GM12878 (cell line): ENCODE data around the gene FZR1. TPM values are rescaled to one million over a fixed set of nuclear protein-coding genes. Genes with fewer than 3 reads are reported as not detected.

Experiments used
- ATAC-seq: fragments of 200-7000 bp; cut with Tn5 transposase; 3 replicates; pipeline ENCODE4 v1.9.1; 2020; ENCODE audit warnings: mild to moderate bottlenecking, moderate library complexity
- BruUV-seq: library from RNA; stranded (reverse); fragments of 400-500 nt; replicated peaks from 2 replicates; lab custom pipeline; 2021; lab: Mats Ljungman, UMichigan
- CTCF ChIA-PET: fragments of 300-600 bp; sonication (Branson Sonifier 250); formaldehyde crosslinking; extraction: SDS; loops from one replicate; lab custom pipeline; 2021; ENCODE audit warnings: inconsistent platforms; lab: Yijun Ruan, JAX
- POLR2A ChIA-PET: fragments of 350-600 bp; formaldehyde crosslinking; extraction: SDS; loops from one replicate; lab custom pipeline; 2021; ENCODE audit warnings: inconsistent platforms; lab: Charles Lee
- RAD21 ChIA-PET: fragments of 300-600 bp; sonication (Branson Sonifier 250); formaldehyde crosslinking; loops from one replicate; lab custom pipeline; 2023; ENCODE audit warnings: antibody characterized with exemption; ENCODE audit not compliant: unreplicated experiment; lab: Charles Lee
- SMC1A ChIA-PET: fragments of 300-600 bp; sonication (Branson Sonifier 250); formaldehyde crosslinking; loops from one replicate; lab custom pipeline; 2023; ENCODE audit not compliant: unreplicated experiment, uncharacterized antibody; lab: Charles Lee
- DNase-seq: peaks from one replicate; pipeline ENCODE4 v3.0.0-alpha.2; 2011; ENCODE audit warnings: low read depth, low spot score
- FAIRE-seq: peaks from 3 replicates; lab custom pipeline; 2011; peaks lifted over from hg19 to GRCh38; lab: Jason Lieb, UNC
- H2AFZ ChIP-seq: 2 replicates; pipeline ENCODE4 v1.6.0; 2011; ENCODE audit warnings: low read depth, low read length, control low read depth; ENCODE audit not compliant: control insufficient read depth
- H3K27ac ChIP-seq: 2 replicates; pipeline ENCODE4 v1.5.1; 2011; ENCODE audit warnings: control low read depth; ENCODE audit not compliant: control insufficient read depth, insufficient read depth
- H3K27me3 ChIP-seq, 2 experiments: replicated peaks in 1 of 2; 2 replicates each; pipeline versions ENCODE4 v1.6.0 to v1.6.1; 2011; ENCODE audit warnings: low read length in 1 of 2; ENCODE audit not compliant: control insufficient read depth in 2 of 2, insufficient read depth in 2 of 2
- H3K36me3 ChIP-seq, 2 experiments: 2 replicates each; pipeline ENCODE4 v1.5.1; 2011; ENCODE audit warnings: low read length in 1 of 2; ENCODE audit not compliant: control insufficient read depth in 2 of 2, insufficient read depth in 2 of 2
- H3K4me1 ChIP-seq: 2 replicates; pipeline ENCODE4 v1.6.1; 2011; ENCODE audit warnings: mild to moderate bottlenecking, low read length, moderate library complexity, mixed read lengths; ENCODE audit not compliant: control insufficient read depth, insufficient read depth
- H3K4me2 ChIP-seq: 2 replicates; pipeline ENCODE4 v1.6.0; 2011; ENCODE audit warnings: control low read depth; ENCODE audit not compliant: control insufficient read depth, insufficient read depth
- H3K4me3 ChIP-seq: fragments of 200-600 bp; sonication (generic); 2 replicates; pipeline ENCODE4 v1.5.1; 2016
- H3K79me2 ChIP-seq: 2 replicates; pipeline ENCODE4 v1.6.0; 2011; ENCODE audit warnings: low read length; ENCODE audit not compliant: control insufficient read depth, insufficient read depth
- H3K9ac ChIP-seq: 2 replicates; pipeline ENCODE4 v1.8.0; 2011; ENCODE audit warnings: low read length, control low read depth, mixed read lengths; ENCODE audit not compliant: control insufficient read depth, insufficient read depth
- H3K9me3 ChIP-seq: replicated peaks from 3 replicates; pipeline ENCODE4 v1.5.1; 2011; ENCODE audit warnings: mild to moderate bottlenecking, low read length; ENCODE audit not compliant: control insufficient read depth, insufficient read depth
- H4K20me1 ChIP-seq: 2 replicates; pipeline ENCODE4 v1.6.0; 2011; ENCODE audit not compliant: control insufficient read depth, insufficient read depth
- ATF7 ChIP-seq: fragments of 450-650 bp; IDR thresholded peaks from 2 replicates; pipeline ENCODE4 v1.6.1; 2016; ENCODE audit warnings: low read depth, mild to moderate bottlenecking
- BCL11A ChIP-seq: IDR thresholded peaks from 2 replicates; pipeline ENCODE4 v1.6.1; 2011; ENCODE audit warnings: low read depth, low read length
- BCLAF1 ChIP-seq: fragments of 450-650 bp; IDR thresholded peaks from 2 replicates; pipeline ENCODE4 v1.6.1; 2017; ENCODE audit warnings: antibody characterized with exemption, mild to moderate bottlenecking, moderate library complexity
- DPF2 ChIP-seq: fragments of 450-650 bp; IDR thresholded peaks from 2 replicates; pipeline ENCODE4 v1.6.1; 2017; ENCODE audit warnings: mild to moderate bottlenecking
- E2F4 ChIP-seq: IDR thresholded peaks from 2 replicates; pipeline ENCODE4 v1.6.1; 2012; ENCODE audit warnings: low read depth, low read length, improper control_type of control experiment
- HCFC1 ChIP-seq: fragments of 150-350 bp; IDR thresholded peaks from 2 replicates; pipeline ENCODE4 v1.6.1; 2014; ENCODE audit warnings: low read length
- LARP7 ChIP-seq: fragments of 450-650 bp; IDR thresholded peaks from 2 replicates; pipeline ENCODE4 v1.6.1; 2017; ENCODE audit warnings: mild to moderate bottlenecking
- MEF2A ChIP-seq: IDR thresholded peaks from 2 replicates; pipeline ENCODE4 v1.6.1; 2011; ENCODE audit warnings: low read depth, mild to moderate bottlenecking, low read length, moderate library complexity; ENCODE audit not compliant: insufficient read depth
- MYB ChIP-seq: fragments of 150-350 bp; IDR thresholded peaks from 2 replicates; pipeline ENCODE4 v1.6.1; 2014; ENCODE audit warnings: mild to moderate bottlenecking, low read depth, low read length, borderline replicate concordance
- POU2F2 ChIP-seq: IDR thresholded peaks from 3 replicates; pipeline ENCODE4 v1.6.1; 2011; ENCODE audit warnings: low read depth, mild to moderate bottlenecking, low read length, borderline replicate concordance
- WGBS: methylation state at CpG from one replicate; pipeline ENCODE4 v1.1.6; 2016; ENCODE audit warnings: low lambda C conversion rate; ENCODE audit not compliant: insufficient replicate concordance, insufficient coverage; ENCODE audit errors: missing lambda C conversion rate; 5-methylcytosine and 5-hydroxymethylcytosine counted together
- in situ Hi-C: fragments of 300-500 bp; cut with MboI; formaldehyde crosslinking; loops from 9 replicates; pipeline ENCODE4 v1.14.3; 2018; ENCODE audit warnings: mixed read lengths
- intact Hi-C: fragments of 100-400 bp; cut with micrococcal nuclease; formaldehyde crosslinking; loops from one replicate; pipeline ENCODE4 v1.14.2; 2022; ENCODE audit not compliant: unreplicated experiment
- polyA plus RNA-seq, 11 experiments: library from polyadenylated mRNA; depleted of rRNA in 4 of 11; unstranded in 6 of 11; stranded (reverse) in 5 of 11; fragments of >200 nt; fragmentation: Nextera tagmentation in 4 of 11; fragmentation: Illumina TruSeq in 1 of 11; extraction: Ambion mirVana in 4 of 11; extraction: Trizol in 1 of 11; gene quantifications; 1 replicate in 1 of 11; 2 replicates in 10 of 11; pipeline versions ENCODE4 v1.2.1 to v1.2.3, GENCODE V29; 2011 to 2016; ENCODE audit warnings: inconsistent platforms in 2 of 11, missing spikeins in 2 of 11, low read depth in 1 of 11
- total RNA-seq, 4 experiments: library from RNA; depleted of rRNA in 3 of 4; stranded (reverse); fragments of >200 nt in 3 of 4; fragmentation: Illumina TruSeq in 1 of 4; extraction: Trizol in 1 of 4; gene quantifications; 2 replicates each; pipeline versions ENCODE4 v1.2.1 to v1.2.3, GENCODE V29; 2013 to 2021
- TF ChIP-seq, protein P1 (sequence below): fragments of 150-350 bp; IDR thresholded peaks from 2 replicates; pipeline ENCODE4 v1.6.1; 2014; ENCODE audit warnings: mild to moderate bottlenecking, low read depth, low read length
- TF ChIP-seq, protein P2 (sequence below): fragments of 450-650 bp; IDR thresholded peaks from 2 replicates; pipeline ENCODE4 v1.6.1; 2017; ENCODE audit warnings: borderline replicate concordance
- TF ChIP-seq, protein P3 (sequence below): fragments of 450-650 bp; IDR thresholded peaks from 2 replicates; pipeline ENCODE4 v1.6.1; 2016; ENCODE audit warnings: mild to moderate bottlenecking, moderate library complexity, borderline replicate concordance

The FZR1 gene
- total and polyA plus RNA-seq, 10 of the 15 experiments (the other 5 are each of a cell fraction or from before 2014, with no cell fraction given): 0.11 to 44.2 (median 29.3) TPM

DNA sequence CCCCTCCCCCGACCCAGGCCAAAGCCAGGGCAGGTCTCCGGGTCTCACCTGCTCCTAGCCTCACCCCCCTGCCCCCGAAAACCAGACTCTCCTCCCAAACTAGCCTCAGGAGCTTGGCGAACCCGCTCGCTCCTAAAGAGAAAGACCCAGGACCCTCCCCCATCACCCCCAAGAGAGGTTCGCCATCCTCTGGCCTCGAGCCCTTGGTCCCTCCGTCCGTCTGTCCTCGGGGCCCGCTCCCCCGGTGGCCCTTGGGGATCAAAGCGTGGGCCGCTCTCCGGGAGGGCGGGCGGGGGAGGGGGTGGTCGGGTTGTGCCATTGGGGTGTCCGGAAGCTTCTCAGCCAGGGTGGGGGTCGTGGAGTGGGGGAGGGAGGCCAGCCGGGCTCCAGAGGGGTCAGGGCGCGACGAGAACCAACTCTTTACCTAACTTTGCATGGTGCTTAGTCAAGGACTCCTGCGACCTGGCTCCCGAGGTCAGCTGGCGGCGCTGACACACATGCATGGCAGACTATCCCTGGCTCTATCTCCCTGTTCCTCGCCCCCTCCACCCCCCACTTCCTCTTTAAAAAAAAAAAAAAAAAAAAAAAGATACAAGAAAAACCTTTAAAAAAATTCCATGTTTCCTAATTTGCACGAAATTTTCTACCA is 41.4 kb upstream of the FZR1 start:
- H3K27ac ChIP-seq: no peak overlapping the region
- H3K79me2 ChIP-seq: no peaks in the 10 kb centered on the region
- DNase-seq (no peak), ATAC-seq (no peak), FAIRE-seq (no peak)
- H3K4me1 ChIP-seq: no peaks in the 10 kb centered on the region
- BruUV-seq: no TSS peak
- H4K20me1 ChIP-seq: no peaks in the 10 kb centered on the region
- no peaks in the 10 kb centered on the region for H3K27me3 ChIP-seq
- ChIA-PET CTCF (no interaction called here), POLR2A (no interaction called here), SMC1A (no interaction called here), RAD21 (interaction anchor here (0.7 kb wide), 1 partner anchor 144 kb away, joined by 3 read pairs; no protein-coding TSS in a partner anchor)
- no peaks in the 10 kb centered on the region; a peak in 2 of 4 replicates for H3K36me3 ChIP-seq
- in situ Hi-C loops: no loop called here
- WGBS: 68% methylated on average over 19 of the region's 31 CpGs
- intact Hi-C loops: no loop called here
- no peak overlapping the region for H2AFZ ChIP-seq
- no peak overlapping the region for H3K4me3 ChIP-seq
- H3K9ac ChIP-seq: no peak overlapping the region
- no peaks in the 10 kb centered on the region for H3K9me3 ChIP-seq
- H3K4me2 ChIP-seq: no peak overlapping the region
- TF ChIP-seq BCL11A (no peak), HCFC1 (no peak), LARP7 (no peak), ATF7 (no peak), MYB (no peak), POU2F2 (no peak), E2F4 (no peak), BCLAF1 (no peak), MEF2A (no peak), DPF2 (no peak)
- TF ChIP-seq, protein P1, sequence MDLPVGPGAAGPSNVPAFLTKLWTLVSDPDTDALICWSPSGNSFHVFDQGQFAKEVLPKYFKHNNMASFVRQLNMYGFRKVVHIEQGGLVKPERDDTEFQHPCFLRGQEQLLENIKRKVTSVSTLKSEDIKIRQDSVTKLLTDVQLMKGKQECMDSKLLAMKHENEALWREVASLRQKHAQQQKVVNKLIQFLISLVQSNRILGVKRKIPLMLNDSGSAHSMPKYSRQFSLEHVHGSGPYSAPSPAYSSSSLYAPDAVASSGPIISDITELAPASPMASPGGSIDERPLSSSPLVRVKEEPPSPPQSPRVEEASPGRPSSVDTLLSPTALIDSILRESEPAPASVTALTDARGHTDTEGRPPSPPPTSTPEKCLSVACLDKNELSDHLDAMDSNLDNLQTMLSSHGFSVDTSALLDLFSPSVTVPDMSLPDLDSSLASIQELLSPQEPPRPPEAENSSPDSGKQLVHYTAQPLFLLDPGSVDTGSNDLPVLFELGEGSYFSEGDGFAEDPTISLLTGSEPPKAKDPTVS: no peak
- TF ChIP-seq, protein P2, sequence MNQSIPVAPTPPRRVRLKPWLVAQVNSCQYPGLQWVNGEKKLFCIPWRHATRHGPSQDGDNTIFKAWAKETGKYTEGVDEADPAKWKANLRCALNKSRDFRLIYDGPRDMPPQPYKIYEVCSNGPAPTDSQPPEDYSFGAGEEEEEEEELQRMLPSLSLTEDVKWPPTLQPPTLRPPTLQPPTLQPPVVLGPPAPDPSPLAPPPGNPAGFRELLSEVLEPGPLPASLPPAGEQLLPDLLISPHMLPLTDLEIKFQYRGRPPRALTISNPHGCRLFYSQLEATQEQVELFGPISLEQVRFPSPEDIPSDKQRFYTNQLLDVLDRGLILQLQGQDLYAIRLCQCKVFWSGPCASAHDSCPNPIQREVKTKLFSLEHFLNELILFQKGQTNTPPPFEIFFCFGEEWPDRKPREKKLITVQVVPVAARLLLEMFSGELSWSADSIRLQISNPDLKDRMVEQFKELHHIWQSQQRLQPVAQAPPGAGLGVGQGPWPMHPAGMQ: no peak
- TF ChIP-seq, protein P3, sequence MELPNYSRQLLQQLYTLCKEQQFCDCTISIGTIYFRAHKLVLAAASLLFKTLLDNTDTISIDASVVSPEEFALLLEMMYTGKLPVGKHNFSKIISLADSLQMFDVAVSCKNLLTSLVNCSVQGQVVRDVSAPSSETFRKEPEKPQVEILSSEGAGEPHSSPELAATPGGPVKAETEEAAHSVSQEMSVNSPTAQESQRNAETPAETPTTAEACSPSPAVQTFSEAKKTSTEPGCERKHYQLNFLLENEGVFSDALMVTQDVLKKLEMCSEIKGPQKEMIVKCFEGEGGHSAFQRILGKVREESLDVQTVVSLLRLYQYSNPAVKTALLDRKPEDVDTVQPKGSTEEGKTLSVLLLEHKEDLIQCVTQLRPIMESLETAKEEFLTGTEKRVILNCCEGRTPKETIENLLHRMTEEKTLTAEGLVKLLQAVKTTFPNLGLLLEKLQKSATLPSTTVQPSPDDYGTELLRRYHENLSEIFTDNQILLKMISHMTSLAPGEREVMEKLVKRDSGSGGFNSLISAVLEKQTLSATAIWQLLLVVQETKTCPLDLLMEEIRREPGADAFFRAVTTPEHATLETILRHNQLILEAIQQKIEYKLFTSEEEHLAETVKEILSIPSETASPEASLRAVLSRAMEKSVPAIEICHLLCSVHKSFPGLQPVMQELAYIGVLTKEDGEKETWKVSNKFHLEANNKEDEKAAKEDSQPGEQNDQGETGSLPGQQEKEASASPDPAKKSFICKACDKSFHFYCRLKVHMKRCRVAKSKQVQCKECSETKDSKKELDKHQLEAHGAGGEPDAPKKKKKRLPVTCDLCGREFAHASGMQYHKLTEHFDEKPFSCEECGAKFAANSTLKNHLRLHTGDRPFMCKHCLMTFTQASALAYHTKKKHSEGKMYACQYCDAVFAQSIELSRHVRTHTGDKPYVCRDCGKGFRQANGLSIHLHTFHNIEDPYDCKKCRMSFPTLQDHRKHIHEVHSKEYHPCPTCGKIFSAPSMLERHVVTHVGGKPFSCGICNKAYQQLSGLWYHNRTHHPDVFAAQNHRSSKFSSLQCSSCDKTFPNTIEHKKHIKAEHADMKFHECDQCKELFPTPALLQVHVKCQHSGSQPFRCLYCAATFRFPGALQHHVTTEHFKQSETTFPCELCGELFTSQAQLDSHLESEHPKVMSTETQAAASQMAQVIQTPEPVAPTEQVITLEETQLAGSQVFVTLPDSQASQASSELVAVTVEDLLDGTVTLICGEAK: no peak
